LHCN-M2 (cell line): Measurements from ENCODE around the gene APOL6. TPM values are rescaled to one million over a fixed set of nuclear protein-coding genes. Genes with fewer than 3 reads are reported as not detected.
"Not testable (repeated sequence)": the region's sequence is repeated elsewhere in the genome, so short reads cannot be mapped to it uniquely, and the experiment has no call there.

Experiments used
- DNase-seq: peaks from one replicate; pipeline ENCODE4 v3.0.0-alpha.2; 2012; ENCODE audit warnings: low read depth
- total RNA-seq: library from RNA; depleted of rRNA; stranded (reverse); fragments of >200 nt; gene quantifications from 2 replicates; pipeline ENCODE4 v1.2.3, GENCODE V29; 2014

The APOL6 gene
- total RNA-seq, 1 experiment from 2014 or later: 7.7 TPM

GRCh38 chr22:35634943-35635540, 13.2 kb upstream of the APOL6 start:
- peak; percentile 26 for DNase-seq

DNA sequence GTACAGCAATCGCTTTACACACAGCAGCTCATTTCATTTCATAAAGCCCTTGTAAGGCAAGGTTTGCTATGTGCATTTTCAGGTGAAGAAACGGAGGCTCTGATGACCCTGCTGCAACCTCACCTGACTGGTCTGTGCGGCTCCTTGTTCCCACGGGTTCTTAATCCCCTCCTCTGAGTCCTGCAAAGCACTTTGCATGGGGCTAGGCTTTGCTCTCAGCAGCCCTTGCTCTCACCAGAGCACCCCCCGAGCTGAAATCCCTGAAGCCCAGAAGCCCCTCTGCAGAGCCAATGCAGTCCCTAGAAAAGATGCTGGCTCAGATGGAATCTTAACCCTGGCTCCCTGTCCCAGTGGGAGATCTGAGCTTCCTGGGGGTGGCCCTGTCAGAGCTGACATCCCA, 11.0 kb upstream of the APOL6 start:
- no peak for DNase-seq

DNA sequence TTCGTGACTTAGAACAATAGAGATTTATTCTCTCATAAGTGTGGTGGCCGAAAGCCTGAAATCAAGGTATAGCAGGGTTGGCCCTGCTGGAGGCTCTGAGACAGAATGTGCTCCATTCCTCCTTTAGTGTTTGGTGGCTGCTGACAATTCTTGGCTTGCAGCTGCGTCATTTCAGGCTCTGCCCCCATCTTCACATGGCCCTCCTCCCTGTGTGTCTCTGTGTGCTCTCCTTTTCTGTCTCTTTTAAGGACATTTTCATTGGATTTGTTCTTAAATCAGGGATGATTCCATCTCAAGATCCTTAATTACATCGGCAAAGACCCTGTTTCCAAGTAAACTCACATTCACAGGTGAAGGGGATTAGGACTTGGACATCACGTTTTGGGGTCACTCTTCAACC, 10.2 kb upstream of the APOL6 start:
- DNase-seq: no peak

GRCh38 chr22:35638410-35638809, 9.8 kb upstream of the APOL6 start:
- DNase-seq: peak; percentile 18

GRCh38 chr22:35641494-35642120, 6.6 kb upstream of the APOL6 start:
- no peak for DNase-seq

DNA sequence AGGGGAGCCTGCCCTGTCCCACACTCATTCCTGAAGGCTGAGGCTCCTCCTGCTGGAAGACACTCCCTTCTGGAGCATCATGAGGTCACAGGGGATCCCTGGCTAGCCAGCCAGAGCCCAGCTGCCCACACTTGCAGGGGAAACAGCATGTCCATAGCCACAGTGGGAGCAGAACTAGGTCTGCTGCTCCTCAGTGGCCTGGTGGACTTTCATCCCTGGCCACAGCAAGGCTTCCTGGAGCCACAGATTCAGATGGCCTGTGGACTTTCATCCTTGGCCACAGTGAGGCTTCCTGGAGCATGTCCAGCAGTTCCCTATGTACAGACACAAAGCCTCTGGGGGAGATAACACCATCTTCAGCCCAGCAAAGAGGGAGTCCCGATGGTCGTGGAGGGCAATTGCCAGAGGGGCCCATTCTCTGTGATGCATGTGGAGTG, 5.9 kb upstream of the APOL6 start:
- no peak for DNase-seq

DNA sequence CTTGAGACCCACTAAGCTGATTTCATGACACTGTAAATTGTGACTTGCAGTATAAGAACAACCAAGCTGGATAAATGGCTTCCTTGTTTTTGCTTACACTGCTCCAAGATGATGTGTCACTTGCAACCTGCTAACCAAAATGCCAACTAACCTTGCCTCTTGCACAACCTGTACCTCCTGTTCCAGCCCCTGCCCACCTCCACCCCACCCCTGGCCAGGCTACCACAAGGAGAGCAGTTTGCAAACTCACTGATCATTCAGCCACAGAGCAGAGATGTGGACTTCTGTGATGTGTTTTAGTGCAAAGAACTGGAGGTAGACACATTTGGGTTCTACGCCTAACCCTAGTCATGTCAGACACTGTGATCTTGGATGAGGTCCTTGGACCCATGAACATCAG, 4.3 kb upstream of the APOL6 start:
- no peak for DNase-seq

- no peak for DNase-seq
These were observed 2.6 kb upstream of the APOL6 start for GRCh38 chr22:35645646-35646045.

GRCh38 chr22:35649026-35649553, 844 bp downstream of the APOL6 start:
- no peak for DNase-seq

DNA sequence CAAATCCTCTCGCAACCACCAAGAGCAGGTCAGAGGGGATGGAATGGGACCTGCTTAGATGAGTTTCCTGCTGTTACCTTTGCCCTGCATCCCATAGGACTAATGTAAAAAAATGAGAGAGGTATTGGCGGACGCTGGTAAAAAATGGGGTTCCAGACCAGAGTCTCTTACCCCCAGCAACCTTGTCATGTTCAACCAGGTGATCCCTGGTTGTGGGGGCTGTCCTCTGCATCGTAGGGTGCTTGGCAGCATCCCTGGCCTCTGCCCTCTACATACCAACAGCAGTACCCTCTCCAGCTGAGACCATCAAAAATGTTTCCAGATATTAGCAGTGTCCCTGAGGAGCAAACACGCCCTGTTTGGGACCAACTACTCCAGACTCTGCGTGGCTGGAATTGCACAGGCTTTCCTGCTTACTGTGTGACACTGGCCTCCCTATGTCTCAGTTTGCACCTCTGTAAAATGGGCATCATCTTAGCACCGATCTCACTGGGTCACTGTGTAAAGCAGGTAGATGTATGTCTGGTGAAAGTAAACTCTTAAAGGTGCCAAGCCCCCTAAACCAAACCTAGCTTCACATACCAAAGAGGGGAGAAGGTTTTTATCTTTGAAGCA, 1.5 kb downstream of the APOL6 start:
- DNase-seq: no peak

DNA sequence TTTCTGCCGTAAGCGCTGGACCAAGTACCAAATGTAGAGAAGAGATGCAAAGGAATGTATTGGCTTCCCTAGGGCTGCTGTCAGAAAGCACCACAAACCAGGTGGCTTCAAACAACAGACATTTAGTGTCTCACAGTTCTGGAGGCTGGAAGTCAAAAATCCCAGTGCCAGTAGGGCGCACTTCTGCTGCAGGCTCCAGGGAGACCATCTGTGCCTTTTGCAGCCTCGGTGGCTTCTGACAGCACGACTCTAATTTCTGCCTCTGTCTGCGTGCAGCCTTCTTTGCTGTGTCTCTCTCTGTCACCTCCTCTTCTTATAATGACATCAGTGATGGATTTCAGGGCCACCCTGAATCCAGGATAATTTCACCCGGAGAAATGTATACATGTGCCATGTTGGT, 2.8 kb downstream of the APOL6 start:
- no peak for DNase-seq

GRCh38 chr22:35653824-35654223, 5.6 kb downstream of the APOL6 start:
- DNase-seq: no peak

DNA sequence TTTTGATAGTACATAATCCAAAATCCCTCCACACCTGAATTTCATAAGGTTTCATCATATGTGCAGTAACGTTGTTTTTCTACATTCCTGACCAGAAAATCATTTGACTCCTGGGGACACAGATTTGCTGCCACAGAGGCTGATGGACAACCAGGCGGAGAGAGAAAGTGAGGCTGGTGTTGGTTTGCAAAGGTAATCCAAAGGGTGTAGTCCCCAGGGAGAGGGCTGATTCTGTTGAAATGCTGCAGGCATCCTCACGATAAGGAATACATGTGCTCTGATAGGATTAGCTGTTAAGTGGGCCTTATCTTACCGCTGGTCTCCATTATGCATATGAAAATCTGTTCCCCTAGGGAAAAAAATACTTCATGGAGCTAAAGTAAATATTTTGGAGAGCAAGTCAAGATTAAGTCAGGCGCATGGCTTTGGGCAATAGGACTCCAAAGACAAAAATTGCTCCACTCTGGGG, 8.1 kb downstream of the APOL6 start:
- no peak for DNase-seq

DNA sequence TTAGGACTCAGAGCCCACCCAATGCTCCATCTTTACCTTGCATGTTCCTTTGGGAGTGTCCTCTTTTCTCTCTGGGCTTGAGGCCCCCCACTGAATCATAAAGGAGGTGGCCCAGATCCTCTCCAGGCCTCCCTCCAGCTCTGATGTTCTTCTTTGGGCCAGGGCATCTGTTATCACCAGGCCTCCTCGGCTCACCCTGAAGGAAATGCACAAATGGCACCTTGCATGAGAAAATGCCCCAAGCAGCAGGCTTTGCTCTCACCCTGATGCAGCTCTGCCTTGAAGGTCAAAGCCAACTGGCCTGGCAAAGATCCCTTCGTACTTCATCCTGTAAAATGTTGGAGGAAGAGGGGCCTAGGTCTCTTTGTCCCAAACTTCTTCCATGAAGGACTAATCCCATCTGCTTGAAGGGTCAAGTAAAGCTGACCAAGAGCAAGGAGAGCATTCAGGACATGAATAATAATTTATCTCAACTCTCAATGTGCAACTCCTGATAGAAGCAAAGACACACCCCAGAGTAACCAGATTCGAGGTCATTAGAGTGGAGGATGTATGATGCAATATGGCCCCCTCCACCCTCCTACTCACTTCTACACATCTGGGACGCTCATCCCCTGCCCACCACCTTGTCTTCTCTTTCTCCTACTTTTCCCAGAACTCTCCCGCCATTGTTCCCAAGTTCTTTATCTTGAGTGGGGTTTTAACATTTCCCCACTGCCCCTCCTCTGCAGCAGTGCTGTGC, 9.5 kb downstream of the APOL6 start:
- no peak for DNase-seq

DNA sequence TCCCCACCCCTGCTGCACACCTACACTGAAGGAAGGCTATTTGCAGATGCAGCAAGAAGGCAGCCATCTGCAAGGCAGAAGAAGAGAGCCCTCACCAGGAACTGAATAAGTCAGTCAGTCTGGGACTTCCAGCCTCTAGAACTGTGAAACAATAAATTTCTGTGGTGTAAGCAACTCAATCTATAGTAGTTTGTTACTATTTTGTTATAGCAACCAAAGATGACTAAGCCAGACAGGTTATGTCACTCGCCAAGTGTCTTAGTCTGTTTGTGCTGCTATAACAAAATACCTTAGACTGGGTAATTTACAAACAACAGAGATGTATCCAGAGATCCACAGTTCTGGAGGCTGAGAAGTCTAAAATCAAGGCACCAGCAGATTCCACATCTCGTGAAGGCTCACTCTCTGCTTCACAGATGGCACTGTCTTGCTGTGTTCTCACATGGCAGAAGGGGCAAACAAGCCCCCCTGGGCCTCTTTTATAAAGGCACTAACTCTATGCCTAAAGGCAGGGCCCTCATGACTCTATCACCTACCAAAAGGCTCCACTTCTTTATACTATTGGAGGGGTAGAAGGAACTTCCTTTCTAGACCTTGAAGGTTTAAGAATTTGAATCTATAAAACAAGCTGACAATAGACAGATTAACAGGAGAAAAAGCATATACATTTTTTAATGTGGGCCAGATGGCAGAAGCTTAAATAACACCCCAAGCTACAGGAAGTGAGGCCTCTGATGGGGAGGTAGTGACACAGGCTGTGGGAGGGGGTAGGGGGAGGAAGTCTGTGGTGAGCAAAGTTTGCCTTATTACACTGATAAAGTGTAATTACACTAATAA, 12.3 kb downstream of the APOL6 start:
- no peak for DNase-seq

DNA sequence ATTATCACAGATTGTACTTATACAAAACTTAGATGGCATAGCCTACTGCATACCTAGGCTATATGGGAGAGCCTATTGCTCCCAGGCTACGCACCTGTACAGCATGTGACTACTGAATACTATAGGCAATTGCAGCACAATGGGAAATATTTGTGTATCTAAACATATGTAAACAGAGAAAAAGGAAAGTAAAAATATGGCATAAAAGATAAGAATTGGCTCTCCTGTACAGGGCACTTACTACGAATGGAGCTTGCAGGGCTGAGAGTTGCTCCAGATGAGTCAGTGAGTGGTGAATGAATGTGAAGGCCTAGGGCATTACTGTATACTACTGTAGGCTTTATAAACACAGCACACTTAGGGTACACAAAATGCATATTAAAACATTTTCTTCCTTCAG, 13.2 kb downstream of the APOL6 start:
- no peak for DNase-seq

DNA sequence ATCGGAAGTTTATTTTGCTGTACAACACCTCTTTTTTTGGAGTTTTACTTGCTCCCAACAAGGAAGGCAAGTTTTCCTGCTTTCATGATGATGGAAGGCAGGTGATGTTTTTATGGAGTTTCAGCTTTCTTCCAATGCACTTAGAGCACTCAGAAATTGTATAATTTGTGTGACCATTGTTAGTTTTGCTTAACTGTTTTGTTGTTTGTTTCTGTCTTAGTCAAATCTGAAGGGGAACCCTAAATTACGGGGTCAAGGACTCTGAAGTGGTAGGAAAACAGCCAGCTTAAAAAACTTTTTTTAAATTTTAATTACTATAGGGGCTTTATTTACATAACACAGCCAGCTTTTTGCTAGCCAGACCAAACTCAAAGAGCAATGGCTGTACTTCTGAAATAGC, 14.7 kb downstream of the APOL6 start:
- DNase-seq: no peak

DNA sequence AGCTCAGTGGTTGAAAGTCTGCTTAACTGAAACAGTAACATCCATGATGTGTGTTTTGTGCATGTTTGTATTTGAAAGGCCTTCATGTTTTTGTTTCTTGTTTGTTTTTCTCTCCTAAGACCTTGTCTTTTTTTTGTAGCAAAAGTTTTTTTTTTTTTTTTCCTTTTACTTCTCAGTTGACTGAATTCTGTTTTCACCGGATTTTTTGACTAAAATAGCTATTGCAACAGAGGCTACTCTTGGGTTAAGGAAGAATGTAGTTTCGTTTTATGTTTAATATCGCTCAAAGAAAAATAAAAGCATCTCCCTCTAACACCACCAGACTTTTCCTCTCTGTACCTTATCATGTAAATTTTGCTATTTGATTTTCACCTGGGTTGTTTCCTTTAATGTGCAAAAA, 15.1 kb downstream of the APOL6 start:
- no peak for DNase-seq

DNA sequence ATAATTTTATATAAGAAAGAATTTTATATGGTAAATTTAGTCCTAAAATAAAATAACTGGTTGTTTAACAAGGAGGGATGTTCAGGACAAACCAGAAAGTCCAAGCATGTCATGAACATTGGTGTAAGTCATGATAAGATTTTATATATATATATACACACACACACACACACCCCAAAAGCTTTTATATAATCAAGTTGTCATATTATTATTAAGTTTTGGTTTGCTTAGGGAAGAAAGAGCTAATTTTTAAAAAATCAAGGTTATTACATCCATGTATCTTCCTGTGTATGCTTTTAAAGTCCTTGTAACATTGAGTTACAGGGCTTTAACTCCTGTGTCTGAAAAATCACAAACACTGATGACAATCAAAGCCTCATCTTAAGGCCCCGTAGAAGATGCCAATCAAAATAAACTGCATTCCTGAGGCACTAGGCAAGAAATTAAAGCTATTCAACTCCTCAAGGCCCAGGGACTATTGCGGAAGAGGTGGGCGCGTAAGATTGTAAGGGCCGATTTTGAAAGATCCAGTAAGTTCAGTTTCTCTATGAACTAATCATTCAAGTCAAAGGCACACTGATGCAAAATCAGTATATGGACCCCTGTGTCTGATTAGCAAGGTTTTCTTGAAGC, 16.8 kb downstream of the APOL6 start:
- no peak for DNase-seq

GRCh38 chr22:35666699-35667098, 18.5 kb downstream of the APOL6 start:
- DNase-seq: not testable (repeated sequence)

- no peak for DNase-seq
These were observed 26.1 kb downstream of the APOL6 start for GRCh38 chr22:35674335-35674734.
